ENCODE data around the gene NLRC4. TPM values are rescaled to one million over a fixed set of nuclear protein-coding genes. Genes with fewer than 3 reads are reported as not detected.

NLRC4 gene
- total and polyA plus RNA-seq, 9 of the 15 experiments (the other 6 are each of a cell fraction or from before 2014, with no cell fraction given): 0.03 to 0.18 (median 0.06) TPM; not detected in 2

- peaks cover 11 to 14% of the 10 kb centered on the region in 2 experiments; a peak in 4 of 5 replicates for H3K4me1 ChIP-seq (replicated peaks in 1 of 2; ENCODE audit: control insufficient read depth in 2 of 2, insufficient read depth in 2 of 2, low read length in 2 of 2)
- FAIRE-seq (no peak), ATAC-seq (no peak), DNase-seq (ENCODE audit: extremely low read depth in 1 of 4, low spot score in 3 of 4) (no peak)
- WGBS (ENCODE audit: insufficient coverage, low coverage, missing lambda C conversion rate): 3% methylated on average over 6 of the region's 6 CpGs
- H3K4me3 ChIP-seq: peak overlapping the region; percentile 98
- no peaks in the 10 kb centered on the region for H4K20me1 ChIP-seq (replicated peaks; ENCODE audit: control insufficient read depth, insufficient read depth, low read length)
- H3K4me2 ChIP-seq (ENCODE audit: insufficient read depth, low read length): peak overlapping the region; percentile 87
- H3K9me3 ChIP-seq (replicated peaks; ENCODE audit: control insufficient read depth, insufficient read depth, low read depth, low read length): no peaks in the 10 kb centered on the region
- in situ Hi-C loops (cut with MboI): no loop called here
- CTCF ChIA-PET (ENCODE audit: low intra/inter-chr PET ratio): no interaction called here
- intact Hi-C loops (cut with micrococcal nuclease): loop anchor here (5.0 kb wide), 1 partner anchor 211 kb away; no protein-coding TSS in a partner anchor
- no peak for TF ChIP-seq MXD1 (CRISPR knock-in tag; IDR thresholded peaks at IDR 0.05; ENCODE audit: borderline replicate concordance, poor library complexity, severe bottlenecking)
- TF ChIP-seq NFATC3 (IDR thresholded peaks at IDR 0.05): no peak
- no peak for TF ChIP-seq SMARCA5 (IDR thresholded peaks at IDR 0.05)
- peak; percentile 7 for TF ChIP-seq TBP (optimal IDR thresholded peaks at IDR 0.05; ENCODE audit: low read depth, low read length)
- peak; percentile 33; the same call in 1 of the 2 replicates for TF ChIP-seq VEZF1 (CRISPR knock-in tag; IDR thresholded peaks at IDR 0.05)
- TF ChIP-seq HNRNPLL (IDR thresholded peaks at IDR 0.05; ENCODE audit: low read depth, low read length, poor library complexity, severe bottlenecking): no peak
- TF ChIP-seq LCOR (CRISPR knock-in tag; IDR thresholded peaks at IDR 0.05): no peak
- no peak for TF ChIP-seq ZNF764 (CRISPR knock-in tag; IDR thresholded peaks at IDR 0.05; ENCODE audit: low read depth)
- no peak for TF ChIP-seq ZNF551 (CRISPR knock-in tag; IDR thresholded peaks at IDR 0.05)
- TF ChIP-seq CHD1 (IDR thresholded peaks at IDR 0.05; ENCODE audit: low read length): peak; percentile 16
- 0 out of 2 replicates have a peak, but pooled peaks have one; percentile 53 for TF ChIP-seq ZNF740 (CRISPR knock-in tag; IDR thresholded peaks at IDR 0.05)
- TF ChIP-seq ZNF740 (tag; IDR thresholded peaks at IDR 0.05): peak in 1 of 2 experiments; percentile 54; a peak in 1 of 4 replicates
- BruUV-seq (replicated peaks): no TSS peak
- no peaks in the 10 kb centered on the region for H3K27me3 ChIP-seq (ENCODE audit: control insufficient read depth in 2 of 2, insufficient read depth in 2 of 2, low read length in 2 of 2)
- peaks cover 27% of the 10 kb centered on the region for H3K79me2 ChIP-seq (ENCODE audit: control insufficient read depth, insufficient read depth, low read length)
- POLR2A ChIA-PET: interaction anchor here (0.5 to 0.8 kb wide), 2 partner anchors 11 to 73 kb away, joined by 3 to 4 read pairs; no protein-coding TSS in a partner anchor
- H3K36me3 ChIP-seq (ENCODE audit: control insufficient read depth, insufficient read depth, low read length): peaks cover 10% of the 10 kb centered on the region; the same call in 1 of the 3 replicates
- H3K9ac ChIP-seq (ENCODE audit: insufficient read depth in 1 of 2, low read depth in 2 of 2, low read length in 2 of 2): peak overlapping the region; percentile 93 to 96
- H3K9me1 ChIP-seq (ENCODE audit: control insufficient read depth, insufficient read depth, low read length): no peaks in the 10 kb centered on the region
- peak overlapping the region; percentile 87 for H3K27ac ChIP-seq (ENCODE audit: extremely low read depth, low read depth, low read length)
- H2AFZ ChIP-seq (ENCODE audit: low read depth, low read length): peak overlapping the region; percentile 32; the same call in 1 of the 2 replicates
Measured at GRCh38 chr2:32278478-32278853, 13.8 kb upstream of the NLRC4 start.
